ENCODE results near the gene POLN. TPM values are rescaled to one million over a fixed set of nuclear protein-coding genes. Genes with fewer than 3 reads are reported as not detected.

Gene POLN
- total RNA-seq, 4 donors from 2014 or later, result 0.27 to 2.6 (median 1.4) TPM

GRCh38 chr4:2243681-2244380 lies 1.9 kb upstream of the POLN start:
- in situ Hi-C loops (cut with MboI; ENCODE audit: low pct_ligation_motif_present in 1 of 4, low pct_unique_long_range_greater_than_20kb in 1 of 4, low sequenced_read_pairs in 3 of 4), result loop anchor here in 2 of 4 donors (25.0 kb wide), 2 partner anchors 168 to 218 kb away; partner anchors contain the start of genes CFAP99 (in 1 of the 2), RNF4 (in 1 of the 2) and ZFYVE28 (in 1 of the 2)
- Histone ChIP-seq H3K36me3 (peaks cover 0 to 2% (median 0%) of the 10 kb centered on the region in 4 donors), H3K27me3 (no peaks in the 10 kb centered on the region), H3K4me3 (no peak overlapping the region), H3K27ac (peak overlapping the region; percentile 19 to 67 (median 52)), H3K4me1 (peaks cover 28 to 52% (median 47%) of the 10 kb centered on the region in 4 donors), H3K9me3 (no peaks in the 10 kb centered on the region)
- intact Hi-C loops (cut with DNase I; ENCODE audit: low total_unique reads), result no loop called here
- TF ChIP-seq CTCF (IDR thresholded peaks at IDR 0.05) (peak in 1 of 5 experiments; percentile 9), EP300 (IDR thresholded peaks at IDR 0.05; ENCODE audit: low read depth) (no peak), POLR2AphosphoS5 (IDR thresholded peaks at IDR 0.05) (no peak), POLR2A (IDR thresholded peaks at IDR 0.05) (no peak)
- WGBS, 2 donors (ENCODE audit: low coverage in 1 of 2), result 25 to 34% methylated on average over 4 to 5 of the region's 5 CpGs
- DNase-seq, result peak; percentile 48

GRCh38 chr4:2241003-2241402 lies 918 bp downstream of the POLN start:
- Histone ChIP-seq H3K9me3 (no peaks in the 10 kb centered on the region), H3K27me3 (no peaks in the 10 kb centered on the region), H3K4me3 (peak overlapping the region; percentile 74 to 99 (median 94)), H3K4me1 (peaks cover 28 to 71% (median 52%) of the 10 kb centered on the region in 4 donors), H3K36me3 (peaks cover 0 to 7% (median 4%) of the 10 kb centered on the region in 4 donors), H3K27ac (peak overlapping the region; percentile 90 to 97 (median 94))
- TF ChIP-seq POLR2A (IDR thresholded peaks at IDR 0.05) (no peak), POLR2AphosphoS5 (IDR thresholded peaks at IDR 0.05) (no peak), EP300 (IDR thresholded peaks at IDR 0.05; ENCODE audit: low read depth) (no peak), CTCF (IDR thresholded peaks at IDR 0.05) (no peak)
- in situ Hi-C loops (cut with MboI; ENCODE audit: low pct_ligation_motif_present in 1 of 4, low pct_unique_long_range_greater_than_20kb in 1 of 4, low sequenced_read_pairs in 3 of 4), result loop anchor here in 2 of 4 donors (25.0 kb wide), 2 partner anchors 171 to 221 kb away; partner anchors contain the start of genes CFAP99 (in 1 of the 2), RNF4 (in 1 of the 2) and ZFYVE28 (in 1 of the 2)
- no peak for DNase-seq
- WGBS, 2 donors (ENCODE audit: low coverage in 1 of 2), result 4 to 8% methylated on average over 7 of the region's 7 CpGs
- intact Hi-C loops (cut with DNase I; ENCODE audit: low total_unique reads), result no loop called here

- WGBS, 2 donors (ENCODE audit: low coverage in 1 of 2), result 54 to 79% methylated on average over 3 of the region's 3 CpGs
- intact Hi-C loops (cut with DNase I; ENCODE audit: low total_unique reads) (no loop called here), in situ Hi-C loops (cut with MboI; ENCODE audit: low pct_ligation_motif_present in 1 of 4, low pct_unique_long_range_greater_than_20kb in 1 of 4, low sequenced_read_pairs in 3 of 4) (loop anchor here in 2 of 4 donors (25.0 kb wide), 2 partner anchors 175 to 225 kb away; partner anchors contain the start of genes CFAP99 (in 1 of the 2), RNF4 (in 1 of the 2) and ZFYVE28 (in 1 of the 2))
- peaks cover 22 to 43% (median 29%) of the 10 kb centered on the region in 4 donors for H3K4me1 ChIP-seq
- peaks cover 0 to 22% (median 9%) of the 10 kb centered on the region in 4 donors for H3K36me3 ChIP-seq
- no peaks in the 10 kb centered on the region for H3K9me3 ChIP-seq
- no peak overlapping the region for H3K4me3 ChIP-seq
- no peak overlapping the region for H3K27ac ChIP-seq
- no peak for TF ChIP-seq CTCF (IDR thresholded peaks at IDR 0.05)
- TF ChIP-seq POLR2AphosphoS5 (IDR thresholded peaks at IDR 0.05), result no peak
- no peak for TF ChIP-seq EP300 (IDR thresholded peaks at IDR 0.05; ENCODE audit: low read depth)
- no peak for TF ChIP-seq POLR2A (IDR thresholded peaks at IDR 0.05)
- H3K27me3 ChIP-seq, result no peaks in the 10 kb centered on the region
- DNase-seq, result no peak
Observed at GRCh38 chr4:2236944-2237666, 4.8 kb downstream of the POLN start.

GRCh38 chr4:2231082-2231481 lies 10.8 kb downstream of the POLN start:
- Histone ChIP-seq H3K9me3 (no peaks in the 10 kb centered on the region), H3K27me3 (no peaks in the 10 kb centered on the region), H3K36me3 (peaks cover 0 to 26% (median 6%) of the 10 kb centered on the region in 4 donors), H3K27ac (no peak overlapping the region), H3K4me1 (no peaks in the 10 kb centered on the region), H3K4me3 (no peak overlapping the region)
- in situ Hi-C loops (cut with MboI; ENCODE audit: low pct_ligation_motif_present in 1 of 4, low pct_unique_long_range_greater_than_20kb in 1 of 4, low sequenced_read_pairs in 3 of 4), result loop anchor here in 2 of 4 donors (25.0 kb wide), 2 partner anchors 181 to 231 kb away; partner anchors contain the start of genes CFAP99 (in 1 of the 2), RNF4 (in 1 of the 2) and ZFYVE28 (in 1 of the 2)
- WGBS, 2 donors (ENCODE audit: low coverage in 1 of 2), result 97 to 99% methylated on average over 4 to 6 of the region's 6 CpGs
- intact Hi-C loops (cut with DNase I; ENCODE audit: low total_unique reads), result no loop called here
- no peak for DNase-seq
- TF ChIP-seq EP300 (IDR thresholded peaks at IDR 0.05; ENCODE audit: low read depth) (no peak), POLR2AphosphoS5 (IDR thresholded peaks at IDR 0.05) (no peak), POLR2A (IDR thresholded peaks at IDR 0.05) (no peak), CTCF (IDR thresholded peaks at IDR 0.05) (no peak)

All from transverse colon (tissue), 4 donors.